ENCODE measurements around the gene FMNL1.

- TF ChIP-seq POLR2AphosphoS5 (IDR thresholded peaks at IDR 0.05; ENCODE audit: low read depth, low read length): no peak
- no peak for TF ChIP-seq POLR2A (IDR thresholded peaks at IDR 0.05; ENCODE audit: low read depth, low read length)
Measured at GRCh38 chr17:45175759-45176115, 45.9 kb upstream of the FMNL1 start.
